HCT116 (cell line): ENCODE results near the gene EXOC6B.

Source experiments
- EZH2 ChIP-seq: fragments of 200-600 bp; sonication (generic); IDR thresholded peaks from 2 replicates; pipeline ENCODE4 v1.6.1; 2017; ENCODE audit warnings: antibody characterized with exemption, mixed run types
- FOSL1 ChIP-seq: IDR thresholded peaks from 2 replicates; pipeline ENCODE4 v1.6.1; 2012; ENCODE audit warnings: low read depth
- POLR2A ChIP-seq: IDR thresholded peaks from 2 replicates; pipeline ENCODE4 v1.7.0; 2011; ENCODE audit warnings: borderline replicate concordance; ENCODE audit not compliant: insufficient read depth, insufficient read length; ENCODE audit errors: extremely low read depth
- POLR2AphosphoS5 ChIP-seq: IDR thresholded peaks from 2 replicates; pipeline ENCODE4 v1.6.1; 2011; ENCODE audit warnings: mild to moderate bottlenecking, low read depth, low read length, moderate library complexity
- YY1 ChIP-seq: IDR thresholded peaks from 2 replicates; pipeline ENCODE4 v1.6.1; 2011; ENCODE audit warnings: low read length, low read depth, moderate library complexity, mild to moderate bottlenecking; ENCODE audit not compliant: insufficient replicate concordance; ENCODE audit errors: extremely low read depth
- ZBTB33 ChIP-seq: IDR thresholded peaks from 2 replicates; pipeline ENCODE4 v1.6.1; 2011; ENCODE audit warnings: mild to moderate bottlenecking, low read length, moderate library complexity; ENCODE audit not compliant: insufficient replicate concordance; ENCODE audit errors: extremely low read depth
- ZNF274 ChIP-seq: fragments of 200-500 bp; sonication (Bioruptor generic); IDR thresholded peaks from 2 replicates; pipeline ENCODE4 v1.6.1; 2014; ENCODE audit warnings: mild to moderate bottlenecking, low read depth, low read length, inconsistent platforms
- TF ChIP-seq, protein P1 (sequence below), 3 experiments: fragments of 200-600 bp in 1 of 3; sonication (generic) in 1 of 3; IDR thresholded peaks in 2 of 3; conservative IDR thresholded peaks in 1 of 3; 2 replicates each; pipeline ENCODE4 v1.5.1; 2012 to 2017; ENCODE audit warnings: low read depth in 2 of 3, low read length in 2 of 3, antibody characterized with exemption in 1 of 3, borderline replicate concordance in 1 of 3, control low read depth in 1 of 3, mild to moderate bottlenecking in 1 of 3, mixed read lengths in 1 of 3, mixed run types in 1 of 3, moderate library complexity in 1 of 3; ENCODE audit not compliant: insufficient read depth in 1 of 3
- TF ChIP-seq, protein P2 (sequence below): IDR thresholded peaks from 2 replicates; pipeline ENCODE4 v1.6.1; 2012; ENCODE audit warnings: low read depth

DNA sequence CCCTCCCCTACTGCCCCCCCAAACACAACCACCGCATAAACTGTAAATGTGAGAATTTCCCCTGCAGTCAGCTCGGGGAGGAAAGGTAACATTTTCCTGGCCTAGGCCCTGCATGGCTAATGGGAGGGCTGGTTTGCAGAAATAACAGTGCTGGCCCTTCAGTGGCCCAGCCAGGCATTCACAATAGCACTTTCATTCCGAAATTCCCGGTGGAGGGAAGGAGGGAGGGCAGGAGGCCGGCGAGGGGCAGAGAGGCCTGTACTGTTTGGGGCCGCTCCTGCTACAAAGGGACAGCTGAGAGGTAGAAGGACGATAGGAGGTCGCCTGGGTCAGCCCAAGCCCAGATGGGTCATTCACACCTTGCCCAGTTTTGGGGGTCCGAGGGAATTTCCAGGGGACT, 689.5 kb downstream of the EXOC6B start:
- TF ChIP-seq, protein P1, sequence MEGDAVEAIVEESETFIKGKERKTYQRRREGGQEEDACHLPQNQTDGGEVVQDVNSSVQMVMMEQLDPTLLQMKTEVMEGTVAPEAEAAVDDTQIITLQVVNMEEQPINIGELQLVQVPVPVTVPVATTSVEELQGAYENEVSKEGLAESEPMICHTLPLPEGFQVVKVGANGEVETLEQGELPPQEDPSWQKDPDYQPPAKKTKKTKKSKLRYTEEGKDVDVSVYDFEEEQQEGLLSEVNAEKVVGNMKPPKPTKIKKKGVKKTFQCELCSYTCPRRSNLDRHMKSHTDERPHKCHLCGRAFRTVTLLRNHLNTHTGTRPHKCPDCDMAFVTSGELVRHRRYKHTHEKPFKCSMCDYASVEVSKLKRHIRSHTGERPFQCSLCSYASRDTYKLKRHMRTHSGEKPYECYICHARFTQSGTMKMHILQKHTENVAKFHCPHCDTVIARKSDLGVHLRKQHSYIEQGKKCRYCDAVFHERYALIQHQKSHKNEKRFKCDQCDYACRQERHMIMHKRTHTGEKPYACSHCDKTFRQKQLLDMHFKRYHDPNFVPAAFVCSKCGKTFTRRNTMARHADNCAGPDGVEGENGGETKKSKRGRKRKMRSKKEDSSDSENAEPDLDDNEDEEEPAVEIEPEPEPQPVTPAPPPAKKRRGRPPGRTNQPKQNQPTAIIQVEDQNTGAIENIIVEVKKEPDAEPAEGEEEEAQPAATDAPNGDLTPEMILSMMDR (IDR thresholded peaks at IDR 0.05 in 2 of 3, conservative IDR thresholded peaks at IDR 0.05 in 1 of 3; ENCODE audit: borderline replicate concordance in 1 of 3, insufficient read depth in 1 of 3, low read depth in 2 of 3, low read length in 2 of 3), result no peak
- TF ChIP-seq YY1 (no peak), FOSL1 (no peak), POLR2A (no peak), ZBTB33 (no peak), EZH2 (no peak), ZNF274 (no peak), POLR2AphosphoS5 (no peak)
- TF ChIP-seq, protein P2, sequence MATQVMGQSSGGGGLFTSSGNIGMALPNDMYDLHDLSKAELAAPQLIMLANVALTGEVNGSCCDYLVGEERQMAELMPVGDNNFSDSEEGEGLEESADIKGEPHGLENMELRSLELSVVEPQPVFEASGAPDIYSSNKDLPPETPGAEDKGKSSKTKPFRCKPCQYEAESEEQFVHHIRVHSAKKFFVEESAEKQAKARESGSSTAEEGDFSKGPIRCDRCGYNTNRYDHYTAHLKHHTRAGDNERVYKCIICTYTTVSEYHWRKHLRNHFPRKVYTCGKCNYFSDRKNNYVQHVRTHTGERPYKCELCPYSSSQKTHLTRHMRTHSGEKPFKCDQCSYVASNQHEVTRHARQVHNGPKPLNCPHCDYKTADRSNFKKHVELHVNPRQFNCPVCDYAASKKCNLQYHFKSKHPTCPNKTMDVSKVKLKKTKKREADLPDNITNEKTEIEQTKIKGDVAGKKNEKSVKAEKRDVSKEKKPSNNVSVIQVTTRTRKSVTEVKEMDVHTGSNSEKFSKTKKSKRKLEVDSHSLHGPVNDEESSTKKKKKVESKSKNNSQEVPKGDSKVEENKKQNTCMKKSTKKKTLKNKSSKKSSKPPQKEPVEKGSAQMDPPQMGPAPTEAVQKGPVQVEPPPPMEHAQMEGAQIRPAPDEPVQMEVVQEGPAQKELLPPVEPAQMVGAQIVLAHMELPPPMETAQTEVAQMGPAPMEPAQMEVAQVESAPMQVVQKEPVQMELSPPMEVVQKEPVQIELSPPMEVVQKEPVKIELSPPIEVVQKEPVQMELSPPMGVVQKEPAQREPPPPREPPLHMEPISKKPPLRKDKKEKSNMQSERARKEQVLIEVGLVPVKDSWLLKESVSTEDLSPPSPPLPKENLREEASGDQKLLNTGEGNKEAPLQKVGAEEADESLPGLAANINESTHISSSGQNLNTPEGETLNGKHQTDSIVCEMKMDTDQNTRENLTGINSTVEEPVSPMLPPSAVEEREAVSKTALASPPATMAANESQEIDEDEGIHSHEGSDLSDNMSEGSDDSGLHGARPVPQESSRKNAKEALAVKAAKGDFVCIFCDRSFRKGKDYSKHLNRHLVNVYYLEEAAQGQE, result no peak
